Stimulated activated CD8-positive, alpha-beta memory T cell treated with anti-CD3 and anti-CD28 coated beads, Interleukin-7, amount 100 ng/mL, for 4 hours (primary cell): ENCODE data around the gene CIB1.

ENCODE experiments used
- DNase-seq, 2 donors: peaks; one replicate each; pipeline ENCODE4 v3.0.0-alpha.2; 2020; ENCODE audit warnings: low read depth in 2 of 2

Gene CIB1

GRCh38 chr15:90217671-90218394, 15.9 kb downstream of the CIB1 start:
- no peak for DNase-seq

- no peak for DNase-seq
Measured at GRCh38 chr15:90214553-90215196, 19.1 kb downstream of the CIB1 start.

GRCh38 chr15:90213818-90214204, 19.9 kb downstream of the CIB1 start:
- DNase-seq: no peak

- DNase-seq: no peak
Measured at GRCh38 chr15:90213122-90213817, 20.5 kb downstream of the CIB1 start.

GRCh38 chr15:90212221-90213098, 21.3 kb downstream of the CIB1 start:
- DNase-seq: no peak

GRCh38 chr15:90211440-90212143, 22.1 kb downstream of the CIB1 start:
- DNase-seq: no peak

- no peak for DNase-seq
Measured at GRCh38 chr15:90211009-90211408, 22.7 kb downstream of the CIB1 start.

- no peak for DNase-seq
Measured at GRCh38 chr15:90210593-90210992, 23.1 kb downstream of the CIB1 start.

GRCh38 chr15:90209591-90209990, 24.1 kb downstream of the CIB1 start:
- DNase-seq: no peak

- no peak for DNase-seq
Measured at GRCh38 chr15:90208356-90208755, 25.4 kb downstream of the CIB1 start.

GRCh38 chr15:90207252-90207651, 26.5 kb downstream of the CIB1 start:
- DNase-seq: no peak

- no peak for DNase-seq
Measured at GRCh38 chr15:90205886-90206285, 27.9 kb downstream of the CIB1 start.

GRCh38 chr15:90205050-90205848, 28.5 kb downstream of the CIB1 start:
- DNase-seq: no peak

- DNase-seq: no peak
Measured at GRCh38 chr15:90203922-90204321, 29.8 kb downstream of the CIB1 start.

GRCh38 chr15:90203473-90203872, 30.3 kb downstream of the CIB1 start:
- DNase-seq: no peak

GRCh38 chr15:90202929-90203328, 30.8 kb downstream of the CIB1 start:
- DNase-seq: no peak

GRCh38 chr15:90201944-90202375, 31.8 kb downstream of the CIB1 start:
- DNase-seq: no peak

GRCh38 chr15:90201130-90201943, 32.4 kb downstream of the CIB1 start, which contains the start of gene SEMA4B:
SEMA4B (plus strand) TSS chr15:90201330; CDS start chr15:90201579, 249 bp downstream.
- DNase-seq: peak in 1 of 2 donors; percentile 66

GRCh38 chr15:90200534-90201129, 33.1 kb downstream of the CIB1 start:
- no peak for DNase-seq
